Heart right ventricle (tissue), 16 donors: Measurements from ENCODE around the gene CCDC59. TPM values are rescaled to one million over a fixed set of nuclear protein-coding genes. Genes with fewer than 3 reads are reported as not detected.

Experiments used
- ATAC-seq, 8 donors: fragments of 200-7000 bp; cut with Tn5 transposase; one replicate each; pipeline ENCODE4 v1.9.1; 2020; ENCODE audit warnings: mild to moderate bottlenecking in 8 of 8, moderate library complexity in 8 of 8, moderate number of reproducible peaks in 1 of 8
- DNase-seq, 2 donors: peaks; one replicate each; pipeline ENCODE4 v3.0.0-alpha.2; 2020
- H3K27ac ChIP-seq, 10 donors: fragments of 200-600 bp; sonication (generic) in 2 of 10; one replicate each; pipeline versions ENCODE4 v1.5.0 to v1.8.0; 2020 to 2022; ENCODE audit warnings: mild to moderate bottlenecking in 3 of 10
- H3K27me3 ChIP-seq, 7 donors: fragments of 200-600 bp; one replicate each; pipeline ENCODE4 v1.8.0; 2021 to 2022; ENCODE audit warnings: mild to moderate bottlenecking in 2 of 7
- H3K36me3 ChIP-seq, 9 donors: fragments of 200-600 bp; sonication (generic) in 1 of 9; one replicate each; pipeline versions ENCODE4 v1.5.0 to v1.8.0; 2020 to 2022; ENCODE audit warnings: mild to moderate bottlenecking in 2 of 9
- H3K4me1 ChIP-seq, 9 donors: fragments of 200-600 bp; sonication (generic) in 1 of 9; one replicate each; pipeline versions ENCODE4 v1.5.0 to v1.8.0; 2020 to 2022; ENCODE audit warnings: mild to moderate bottlenecking in 4 of 9
- H3K4me3 ChIP-seq, 10 donors: fragments of 200-600 bp; sonication (generic) in 2 of 10; one replicate each; pipeline versions ENCODE4 v1.5.0 to v1.8.0; 2020 to 2022; ENCODE audit warnings: mild to moderate bottlenecking in 7 of 10, moderate library complexity in 2 of 10
- H3K9me3 ChIP-seq, 11 donors: fragments of 200-600 bp in 10 of 11; sonication (generic) in 2 of 11; one replicate each; pipeline versions ENCODE4 v1.5.0 to v1.8.0; 2013 to 2022; ENCODE audit warnings: mild to moderate bottlenecking in 2 of 11, control low read depth in 1 of 11, moderate library complexity in 1 of 11
- CTCF ChIP-seq, 9 donors: fragments of 200-600 bp; sonication (generic) in 2 of 9; IDR thresholded peaks; one replicate each; pipeline versions ENCODE4 v1.5.0 to v1.8.0; 2021 to 2022; ENCODE audit warnings: antibody characterized with exemption in 9 of 9, mild to moderate bottlenecking in 5 of 9, moderate library complexity in 1 of 9
- WGBS, 2 donors: extraction: QIAGEN DNeasy Blood & Tissue Kit; methylation state at CpG; one replicate each; pipeline ENCODE4 v1.1.7; 2013; ENCODE audit warnings: inconsistent platforms in 1 of 2; 5-methylcytosine and 5-hydroxymethylcytosine counted together
- intact Hi-C, 10 donors: fragments of 100-400 bp; cut with DNase I; formaldehyde crosslinking; loops; one replicate each; pipeline versions ENCODE4 v1.11.1 to v1.14.2; 2022
- polyA plus RNA-seq, 2 donors: library from polyadenylated mRNA; stranded (reverse); fragments of 200-250 nt; gene quantifications; one replicate each; pipeline ENCODE4 v1.2.3, GENCODE V29; 2013
- total RNA-seq, 10 donors: library from RNA; stranded (reverse); fragmentation: NEBNext Ultra II Directional in 3 of 10; extraction: Animal tissue kit (Norgen Biotek cat#: 25700) in 3 of 10; gene quantifications; one replicate each; pipeline versions ENCODE4 v1.2.1 to v1.2.4, GENCODE V29; 2021 to 2023
- donor health status: Arrhythmogenic right ventricular cardiomyopathy.
- donor health status: ischemic (EF 13 %, LVEDD 7.1; RV severe dilation, severe dysfunction).
- donor health status: healthy with polysubstance abuse.
- donor health status: DM: no; HTN: yes; CAD: no.
- donor health status: DM: no; HTN: no; CAD: no.
- donor health status: ischemic (EF 25% LVEDD 6.9; RV normal size, moderate dysfunction).
- donor health status: ischemic (EF 25% LVEDD 5.7; RV mildly dilated, moderate dysfunction).
- donor health status: healthy.
- donor health status: DM: yes; HTN: yes; CAD: no.
- donor health status: Ischemic cardiomyopathy.
- donor health status: ischemic (EF 35%, LVEDD 5.7; RV mildly dilated, moderate dysfunction).
- donor health status: nonischemic (EF 11% LVEDD 7.7; RV severe dilation, severe dysfunction).
- donor health status: DM: yes; HTN: yes; CAD: no.
- donor health status: PGD.
- donor health status: ischemic (EF 29% LVEDD 5.4; RV normal size, mild dysfunction).
- donor health status: nonischemic (EF 23%, LVEDD 6.1; RV moderate dilation, normal function).

CCDC59 gene
- total and polyA plus RNA-seq, 12 donors, result 22.7 to 38.2 (median 26.8) TPM

- Histone ChIP-seq H3K36me3 (no peaks in the 10 kb centered on the region), H3K4me3 (no peak overlapping the region), H3K27ac (no peak overlapping the region), H3K9me3 (no peaks in the 10 kb centered on the region), H3K4me1 (no peaks in the 10 kb centered on the region), H3K27me3 (no peaks in the 10 kb centered on the region)
- WGBS, 2 donors, result 37 to 43% methylated on average over 1 of the region's 1 CpG
- no peak for TF ChIP-seq CTCF (IDR thresholded peaks at IDR 0.05)
- intact Hi-C loops, result loop anchor here in 4 of 10 donors (2.0 to 10.0 kb wide), 4 partner anchors 682 to 687 kb away; no protein-coding TSS in a partner anchor
- DNase-seq (no peak), ATAC-seq (no peak)
These were observed 28.7 kb downstream of the CCDC59 start for GRCh38 chr12:82329508-82329907.

- H3K27ac ChIP-seq, result no peak overlapping the region
- DNase-seq (no peak), ATAC-seq (no peak)
- H3K4me1 ChIP-seq, result no peaks in the 10 kb centered on the region
- no peak overlapping the region for H3K4me3 ChIP-seq
- no peaks in the 10 kb centered on the region for H3K27me3 ChIP-seq
- 65 to 72% methylated on average over 1 of the region's 1 CpG for WGBS, 2 donors
- no peak for TF ChIP-seq CTCF (IDR thresholded peaks at IDR 0.05)
- intact Hi-C loops, result loop anchor here in 8 of 10 donors (2.0 to 10.0 kb wide), 4 partner anchors 681 to 686 kb away; no protein-coding TSS in a partner anchor
- H3K9me3 ChIP-seq, result no peaks in the 10 kb centered on the region
- no peaks in the 10 kb centered on the region for H3K36me3 ChIP-seq
These were observed 30.3 kb downstream of the CCDC59 start for GRCh38 chr12:82327861-82328260.

- Histone ChIP-seq H3K36me3 (no peaks in the 10 kb centered on the region), H3K9me3 (no peaks in the 10 kb centered on the region), H3K27me3 (no peaks in the 10 kb centered on the region), H3K4me1 (no peaks in the 10 kb centered on the region), H3K27ac (no peak overlapping the region), H3K4me3 (no peak overlapping the region)
- ATAC-seq (no peak), DNase-seq (no peak)
- intact Hi-C loops, result loop anchor here in 7 of 10 donors (2.0 to 10.0 kb wide), 4 partner anchors 680 to 685 kb away; no protein-coding TSS in a partner anchor
- TF ChIP-seq CTCF (IDR thresholded peaks at IDR 0.05), result peak; percentile 16 to 67 (median 53)
- 25 to 26% methylated on average over 1 of the region's 1 CpG for WGBS, 2 donors
These were observed 31.2 kb downstream of the CCDC59 start for GRCh38 chr12:82326905-82327503.

- no peak for TF ChIP-seq CTCF (IDR thresholded peaks at IDR 0.05)
- no peaks in the 10 kb centered on the region for H3K27me3 ChIP-seq
- ATAC-seq (no peak), DNase-seq (no peak)
- no peaks in the 10 kb centered on the region for H3K36me3 ChIP-seq
- no peaks in the 10 kb centered on the region for H3K4me1 ChIP-seq
- H3K9me3 ChIP-seq, result no peaks in the 10 kb centered on the region
- intact Hi-C loops, result loop anchor here in 7 of 10 donors (2.0 to 10.0 kb wide), 4 partner anchors 678 to 683 kb away; no protein-coding TSS in a partner anchor
- WGBS, 2 donors, result 62 to 75% methylated on average over 4 of the region's 4 CpGs
- H3K4me3 ChIP-seq, result no peak overlapping the region
- no peak overlapping the region for H3K27ac ChIP-seq
These were observed 32.4 kb downstream of the CCDC59 start for GRCh38 chr12:82325540-82326336.
